Activated CD4-positive, alpha-beta T cell treated with anti-CD3 and anti-CD28 coated beads, Interleukin-2, amount 10 ng/mL, durations not matched to agents 24 days and 14 days (primary cell): Measurements from ENCODE around the gene GRID1. TPM values are rescaled to one million over a fixed set of nuclear protein-coding genes. Genes with fewer than 3 reads are reported as not detected.
"Not testable (repeated sequence)": the region's sequence is repeated elsewhere in the genome, so short reads cannot be mapped to it uniquely, and the experiment has no call there.

Source experiments
- DNase-seq: peaks from one replicate; pipeline ENCODE4 v3.0.0; 2022
- H3K27ac Mint-ChIP-seq: one replicate; pipeline ENCODE4 v1.8.0; 2022; ENCODE audit warnings: mild to moderate bottlenecking, mixed read lengths
- H3K27me3 Mint-ChIP-seq: one replicate; pipeline ENCODE4 v1.8.0; 2022; ENCODE audit warnings: mixed read lengths
- H3K36me3 Mint-ChIP-seq: one replicate; pipeline ENCODE4 v1.8.0; 2022; ENCODE audit warnings: low read depth, mild to moderate bottlenecking, mixed read lengths
- H3K4me1 Mint-ChIP-seq: one replicate; pipeline ENCODE4 v1.8.0; 2021; ENCODE audit warnings: mixed read lengths
- H3K4me3 Mint-ChIP-seq: one replicate; pipeline ENCODE4 v1.8.0; 2022; ENCODE audit warnings: mild to moderate bottlenecking, moderate library complexity, mixed read lengths
- H3K9me3 Mint-ChIP-seq: one replicate; pipeline ENCODE4 v1.8.0; 2021; ENCODE audit warnings: mixed read lengths
- intact Hi-C: fragments of 100-400 bp; cut with micrococcal nuclease; formaldehyde crosslinking; loops from one replicate; pipeline ENCODE4 v1.15.1; 2023
- total RNA-seq: library from RNA; stranded (reverse); gene quantifications from 2 replicates; pipeline ENCODE4 v1.2.3, GENCODE V29; 2022

The GRID1 gene
- total RNA-seq, 1 donor from 2014 or later = not detected

DNA sequence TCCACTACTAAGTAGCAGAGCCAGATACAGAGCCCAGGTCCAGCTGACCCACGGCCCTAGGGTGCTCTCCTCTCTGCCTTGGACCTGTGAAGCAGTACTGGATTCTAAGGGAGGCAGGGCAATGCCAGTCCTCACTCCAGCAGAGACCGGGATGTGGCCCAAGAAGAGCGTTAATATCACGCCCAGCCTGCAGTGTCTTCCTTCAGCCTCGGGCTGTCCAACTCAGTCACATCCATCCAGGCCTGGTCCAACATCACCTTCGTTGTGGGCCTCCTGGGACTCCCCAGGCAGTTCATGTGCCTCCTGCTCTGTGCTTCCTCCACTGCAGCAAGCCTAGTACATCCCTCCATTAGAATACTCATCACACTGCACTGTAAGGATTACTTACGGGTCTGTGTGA, 114.5 kb downstream of the GRID1 start:
- Mint-ChIP-seq H3K4me1 (no peaks in the 10 kb centered on the region), H3K27me3 (no peaks in the 10 kb centered on the region)
- intact Hi-C loops = no loop called here

DNA sequence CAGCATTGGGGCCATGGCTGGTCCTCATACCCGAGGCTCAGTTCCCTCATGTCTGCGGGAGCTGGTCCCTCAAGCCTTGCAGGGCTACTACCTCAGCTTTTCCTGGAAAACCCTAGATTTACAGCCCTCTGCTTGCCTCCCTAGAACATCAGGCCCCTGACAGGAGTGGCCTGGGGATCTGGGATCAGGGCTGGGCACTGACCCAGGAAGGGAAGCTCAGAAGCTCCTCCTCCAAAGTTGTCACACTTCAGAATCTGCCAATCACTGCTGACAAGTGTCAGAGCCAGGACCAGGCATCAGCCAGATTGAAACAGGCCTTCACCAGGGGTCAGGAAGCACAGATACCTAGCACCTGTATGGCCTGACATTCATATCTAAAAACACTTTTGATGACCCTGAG, 115.2 kb downstream of the GRID1 start:
- no peak for DNase-seq
- no peak overlapping the region for H3K4me3 Mint-ChIP-seq
- H3K27ac Mint-ChIP-seq = no peak overlapping the region
- no peaks in the 10 kb centered on the region for H3K27me3 Mint-ChIP-seq
- intact Hi-C loops = no loop called here
- no peaks in the 10 kb centered on the region for H3K4me1 Mint-ChIP-seq
- peaks cover 6% of the 10 kb centered on the region for H3K9me3 Mint-ChIP-seq
- H3K36me3 Mint-ChIP-seq = no peaks in the 10 kb centered on the region

More for the DNA sequence above, 114.5 kb downstream of the GRID1 start:
- no peak overlapping the region for H3K27ac Mint-ChIP-seq
- no peaks in the 10 kb centered on the region for H3K36me3 Mint-ChIP-seq
- no peak for DNase-seq
- H3K4me3 Mint-ChIP-seq = no peak overlapping the region
- peaks cover 6% of the 10 kb centered on the region for H3K9me3 Mint-ChIP-seq

DNA sequence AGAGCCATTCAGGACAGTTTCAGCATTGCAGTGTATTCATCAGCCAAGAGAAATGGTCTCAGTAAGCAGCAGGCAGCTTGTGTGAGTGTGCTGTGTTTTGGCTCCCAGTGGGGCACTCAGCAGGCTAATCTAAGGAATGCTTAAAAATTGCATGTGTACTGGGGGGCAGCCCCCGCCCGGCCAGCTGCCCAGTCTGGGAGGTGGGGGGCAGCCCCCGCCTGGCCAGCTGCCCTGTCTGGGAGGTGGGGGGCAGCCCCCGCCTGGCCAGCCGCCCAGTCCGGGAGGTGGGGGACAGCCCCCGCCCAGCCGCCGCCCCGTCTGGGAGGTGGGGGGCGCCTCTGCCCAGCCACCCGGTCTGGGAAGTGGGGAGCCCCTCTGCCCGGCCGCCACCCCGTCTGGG, 116.2 kb downstream of the GRID1 start:
- DNase-seq = no peak
- Mint-ChIP-seq H3K4me3 (no peak overlapping the region), H3K27me3 (no peaks in the 10 kb centered on the region), H3K36me3 (no peaks in the 10 kb centered on the region), H3K27ac (no peak overlapping the region), H3K9me3 (peaks cover 6% of the 10 kb centered on the region), H3K4me1 (no peaks in the 10 kb centered on the region)
- intact Hi-C loops = no loop called here

DNA sequence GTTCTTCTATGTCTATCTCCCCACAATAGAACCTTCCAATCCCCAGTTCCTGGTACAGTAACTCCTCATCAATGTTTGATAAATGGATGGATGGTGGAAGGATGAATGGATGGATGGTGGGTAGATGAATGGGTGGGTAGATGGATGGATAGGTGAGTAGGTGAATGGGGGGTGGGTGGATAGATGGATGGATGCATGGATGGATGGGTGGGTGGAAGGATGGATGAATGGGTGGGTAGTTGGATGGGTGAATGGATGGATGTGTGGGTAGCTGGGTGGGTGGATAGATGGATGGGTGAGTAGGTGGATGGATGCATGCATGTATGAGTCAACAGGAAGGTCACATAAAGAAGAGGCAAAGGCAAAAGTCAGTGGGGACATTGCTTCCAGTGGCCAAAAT, 116.8 kb downstream of the GRID1 start:
- H3K4me1 Mint-ChIP-seq = no peaks in the 10 kb centered on the region
- intact Hi-C loops = no loop called here
- no peaks in the 10 kb centered on the region for H3K36me3 Mint-ChIP-seq
- H3K9me3 Mint-ChIP-seq = peaks cover 6% of the 10 kb centered on the region
- H3K4me3 Mint-ChIP-seq = no peak overlapping the region
- H3K27ac Mint-ChIP-seq = no peak overlapping the region
- H3K27me3 Mint-ChIP-seq = no peaks in the 10 kb centered on the region
- no peak for DNase-seq

DNA sequence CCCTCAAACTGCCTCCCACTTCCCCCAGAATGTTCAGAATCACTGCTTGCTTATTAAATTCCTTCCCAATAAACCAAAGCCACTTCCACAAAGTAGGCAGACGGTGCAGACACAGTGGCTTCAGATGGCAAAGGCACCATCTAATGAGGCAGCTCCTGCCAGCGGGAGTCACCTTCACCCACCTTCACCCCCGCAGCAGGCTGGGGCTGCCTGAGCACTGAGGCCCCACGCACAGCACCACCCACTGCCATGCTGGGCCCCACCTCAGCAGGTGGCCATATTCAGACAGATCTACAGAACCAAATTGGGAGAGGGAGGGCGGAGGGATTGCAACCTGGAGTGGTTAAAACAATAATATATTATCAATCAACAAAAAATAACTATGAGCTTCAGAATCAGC, 118.5 kb downstream of the GRID1 start:
- intact Hi-C loops = no loop called here
- no peak overlapping the region for H3K4me3 Mint-ChIP-seq
- DNase-seq = no peak
- H3K36me3 Mint-ChIP-seq = no peaks in the 10 kb centered on the region
- H3K9me3 Mint-ChIP-seq = peaks cover 6% of the 10 kb centered on the region
- H3K27ac Mint-ChIP-seq = no peak overlapping the region
- H3K27me3 Mint-ChIP-seq = no peaks in the 10 kb centered on the region
- no peaks in the 10 kb centered on the region for H3K4me1 Mint-ChIP-seq

DNA sequence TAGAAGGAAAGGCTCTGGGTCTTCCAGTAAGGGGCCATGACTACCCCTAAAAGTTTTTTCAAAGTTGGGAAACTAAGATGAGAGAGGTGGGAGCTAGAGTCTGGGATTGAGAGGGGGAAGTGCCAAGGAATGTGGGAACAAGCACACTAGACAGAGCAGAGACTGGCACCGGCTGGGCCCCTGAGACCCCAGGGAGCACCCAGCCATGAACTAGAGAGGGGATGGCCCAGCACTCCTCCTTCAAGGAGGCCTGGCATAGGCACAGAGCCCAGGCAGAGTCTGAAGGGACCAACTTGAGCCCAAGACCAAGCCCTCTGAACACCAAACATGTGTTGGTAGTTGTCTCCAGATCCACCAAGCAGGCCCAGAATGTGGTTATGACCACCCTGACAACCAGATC, 119.0 kb downstream of the GRID1 start:
- Mint-ChIP-seq H3K4me1 (no peaks in the 10 kb centered on the region), H3K4me3 (no peak overlapping the region), H3K27me3 (no peaks in the 10 kb centered on the region), H3K9me3 (peaks cover 6% of the 10 kb centered on the region), H3K27ac (no peak overlapping the region), H3K36me3 (no peaks in the 10 kb centered on the region)
- intact Hi-C loops = no loop called here
- no peak for DNase-seq

DNA sequence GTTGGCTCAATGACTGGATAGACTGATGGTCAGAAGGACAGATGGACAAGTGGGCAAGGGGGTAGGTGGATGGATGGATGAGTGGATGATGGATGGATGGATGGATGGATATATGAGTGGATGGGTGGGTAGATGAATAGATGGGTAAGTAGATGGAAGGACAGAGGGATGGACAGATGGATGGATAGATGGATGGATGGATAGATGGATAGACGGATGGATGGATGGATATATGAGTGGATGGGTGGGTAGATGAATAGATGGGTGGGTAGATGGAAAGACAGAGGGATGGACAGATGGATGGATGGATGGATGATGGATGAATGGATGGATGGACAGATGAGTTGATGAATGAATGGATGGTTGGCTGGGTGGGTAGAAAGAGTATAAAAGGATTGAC, 119.5 kb downstream of the GRID1 start:
- Mint-ChIP-seq H3K4me3 (no peak overlapping the region), H3K27me3 (no peaks in the 10 kb centered on the region), H3K36me3 (no peaks in the 10 kb centered on the region), H3K9me3 (peaks cover 6% of the 10 kb centered on the region), H3K4me1 (no peaks in the 10 kb centered on the region), H3K27ac (no peak overlapping the region)
- intact Hi-C loops = no loop called here
- no peak for DNase-seq

DNA sequence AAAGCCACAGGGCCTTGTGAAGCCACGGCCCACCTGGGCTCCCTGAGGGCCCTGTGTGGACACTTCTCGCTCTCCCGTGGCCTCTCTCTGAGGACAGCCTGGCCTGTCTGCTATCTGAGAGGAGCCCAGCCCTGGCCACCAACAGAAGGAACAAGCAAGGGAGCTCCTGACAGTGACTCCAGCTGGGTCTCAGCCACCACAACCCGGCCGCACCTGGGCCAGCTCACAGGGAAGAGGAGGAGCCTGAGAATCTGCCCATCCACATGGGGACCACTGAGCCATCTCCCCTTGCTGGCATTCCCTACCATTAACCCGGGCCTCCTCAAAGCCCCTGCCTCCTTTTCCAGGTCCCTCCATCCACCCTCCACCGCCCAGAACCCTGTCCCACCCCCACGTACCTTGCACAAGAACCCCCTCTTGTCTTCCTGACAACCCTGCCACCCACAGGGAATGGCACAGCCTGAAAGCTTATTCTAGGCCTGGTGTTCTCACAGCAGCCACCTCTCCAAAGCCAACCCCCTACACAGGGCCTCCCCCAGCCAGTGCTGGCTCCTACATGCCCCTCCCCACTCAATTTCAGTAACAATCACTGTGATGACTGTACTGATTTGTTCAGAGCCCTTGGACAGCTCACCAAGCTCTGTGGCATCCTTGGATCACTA, 120.2 kb downstream of the GRID1 start:
- no peaks in the 10 kb centered on the region for H3K4me1 Mint-ChIP-seq
- H3K9me3 Mint-ChIP-seq = peaks cover 6% of the 10 kb centered on the region
- H3K27ac Mint-ChIP-seq = no peak overlapping the region

DNA sequence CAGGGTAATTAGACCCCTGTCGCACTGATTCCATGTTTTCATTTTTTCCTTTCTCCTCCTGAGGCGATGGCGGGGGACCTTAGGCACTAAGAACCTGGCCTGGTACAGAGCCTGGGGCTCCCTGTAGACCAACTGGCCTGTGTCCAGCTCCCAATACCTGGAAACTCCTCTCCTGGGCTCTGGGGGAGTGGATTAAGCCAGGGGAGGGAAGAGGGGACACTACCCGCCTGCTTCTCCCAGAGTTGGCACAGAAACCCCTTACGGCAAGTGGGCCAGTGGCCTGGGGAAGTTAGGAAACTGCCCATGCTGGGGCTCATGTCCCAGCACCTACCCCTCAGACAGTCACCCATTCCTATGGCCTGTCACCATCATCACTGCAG, 121.6 kb downstream of the GRID1 start:
- Mint-ChIP-seq H3K4me3 (no peak overlapping the region), H3K27ac (no peak overlapping the region), H3K27me3 (no peaks in the 10 kb centered on the region), H3K9me3 (peaks cover 4% of the 10 kb centered on the region), H3K36me3 (no peaks in the 10 kb centered on the region), H3K4me1 (no peaks in the 10 kb centered on the region)
- DNase-seq = no peak
- intact Hi-C loops = no loop called here

More for the DNA sequence above, 120.2 kb downstream of the GRID1 start:
- no peak for DNase-seq
- no peaks in the 10 kb centered on the region for H3K27me3 Mint-ChIP-seq
- H3K36me3 Mint-ChIP-seq = no peaks in the 10 kb centered on the region
- H3K4me3 Mint-ChIP-seq = no peak overlapping the region
- intact Hi-C loops = no loop called here

DNA sequence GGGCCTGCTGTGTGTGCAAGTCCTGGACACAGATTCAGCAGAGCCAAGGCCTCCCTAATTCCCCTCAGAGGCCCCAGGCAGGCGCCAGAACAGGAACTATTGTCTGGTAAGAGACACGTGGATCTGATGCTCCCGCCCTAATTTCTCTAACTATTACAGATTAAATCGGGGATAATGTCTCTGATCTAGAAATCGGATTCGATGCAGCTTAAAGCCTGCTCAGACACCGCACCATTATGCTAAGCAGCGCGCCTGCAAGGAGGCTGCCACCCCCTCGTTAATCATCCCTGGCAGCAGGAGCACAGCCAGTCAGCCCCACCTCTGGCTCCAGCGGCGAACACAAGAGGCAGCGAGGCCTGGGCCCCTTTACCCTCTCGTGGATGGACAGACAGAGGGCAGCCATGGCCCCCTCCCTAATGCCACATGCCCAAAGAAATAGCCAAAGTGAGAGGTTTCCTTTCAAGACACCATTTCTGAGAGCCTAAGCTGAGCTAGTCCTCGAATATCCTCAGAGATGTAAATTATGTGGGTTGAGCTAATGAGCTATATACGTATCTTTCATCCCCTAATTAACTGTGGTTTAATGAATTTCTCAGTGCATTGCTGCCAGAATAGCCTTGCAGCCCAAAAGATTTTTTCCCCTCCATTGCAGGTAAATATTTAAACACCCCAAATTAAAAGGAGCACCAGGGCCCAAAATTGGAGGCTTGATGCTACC, 122.1 kb downstream of the GRID1 start:
- H3K36me3 Mint-ChIP-seq = no peaks in the 10 kb centered on the region
- intact Hi-C loops = no loop called here
- no peak overlapping the region for H3K4me3 Mint-ChIP-seq
- H3K4me1 Mint-ChIP-seq = no peaks in the 10 kb centered on the region
- no peaks in the 10 kb centered on the region for H3K9me3 Mint-ChIP-seq
- DNase-seq = no peak
- no peak overlapping the region for H3K27ac Mint-ChIP-seq
- H3K27me3 Mint-ChIP-seq = no peaks in the 10 kb centered on the region

DNA sequence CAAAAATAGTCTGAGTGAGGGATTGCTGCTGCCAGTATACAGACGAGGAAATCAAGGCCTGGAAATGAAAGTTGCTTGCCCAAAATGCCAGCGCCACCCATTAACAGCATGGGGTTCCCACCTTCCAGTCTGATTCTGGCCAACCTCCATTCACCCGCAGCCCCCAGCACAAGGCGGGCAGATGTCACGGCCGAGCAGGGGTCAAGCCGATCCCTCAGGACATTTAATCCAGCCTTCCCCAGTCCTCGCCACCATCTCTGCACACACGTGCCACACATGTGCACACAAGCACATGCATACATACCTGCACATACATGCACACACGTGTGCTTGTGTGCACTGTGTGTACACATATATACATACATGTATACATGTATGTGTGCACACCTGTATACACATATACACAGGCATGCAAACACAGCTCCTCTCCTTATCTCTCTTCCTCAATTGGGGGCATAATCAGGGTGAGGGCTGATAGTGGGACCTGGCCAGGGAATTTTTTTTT, 122.9 kb downstream of the GRID1 start:
- Mint-ChIP-seq H3K27me3 (no peaks in the 10 kb centered on the region), H3K36me3 (no peaks in the 10 kb centered on the region), H3K9me3 (no peaks in the 10 kb centered on the region), H3K4me3 (no peak overlapping the region), H3K27ac (no peak overlapping the region), H3K4me1 (no peaks in the 10 kb centered on the region)
- no peak for DNase-seq
- intact Hi-C loops = no loop called here

DNA sequence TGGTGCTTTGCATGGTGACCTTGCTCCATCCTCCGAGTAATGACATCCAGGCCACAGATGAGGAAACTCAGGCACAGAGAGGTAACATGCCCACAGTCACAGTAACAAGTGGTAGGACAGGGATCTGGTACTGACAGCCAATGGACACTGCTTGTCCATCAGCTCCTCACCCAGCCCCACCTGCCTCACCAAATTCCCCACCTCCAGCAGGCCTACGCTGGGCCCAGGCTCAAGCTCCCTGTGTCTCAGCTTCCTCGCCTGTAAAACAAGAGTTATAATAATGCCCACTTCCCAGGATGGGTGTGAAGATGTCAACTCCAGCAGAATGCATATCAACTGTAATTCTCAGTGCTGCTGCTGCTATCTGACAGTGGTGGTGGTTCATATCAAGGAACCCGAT, 123.8 kb downstream of the GRID1 start:
- Mint-ChIP-seq H3K27ac (no peak overlapping the region), H3K36me3 (no peaks in the 10 kb centered on the region), H3K9me3 (no peaks in the 10 kb centered on the region), H3K27me3 (no peaks in the 10 kb centered on the region), H3K4me1 (no peaks in the 10 kb centered on the region), H3K4me3 (no peak overlapping the region)
- intact Hi-C loops = no loop called here
- DNase-seq = no peak

DNA sequence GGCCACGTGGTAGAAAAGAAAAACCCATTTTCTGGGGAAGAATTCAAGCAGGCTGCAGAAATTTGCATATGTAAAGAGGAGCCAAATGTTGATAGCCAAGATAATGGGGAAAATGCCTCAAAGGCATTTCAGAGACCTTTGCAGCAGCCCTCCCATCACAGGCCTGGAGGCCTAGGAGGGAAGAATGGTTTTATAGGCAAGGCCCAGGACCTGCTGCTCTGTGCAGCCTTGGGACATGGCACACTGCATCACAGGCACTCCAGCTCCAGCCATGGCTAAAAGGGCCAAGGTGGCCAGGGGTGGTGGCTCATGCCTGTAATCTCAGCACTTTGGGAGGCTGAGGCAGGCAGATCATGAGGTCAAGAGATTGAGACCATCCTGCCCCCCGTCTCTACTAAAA, 128.5 kb downstream of the GRID1 start:
- DNase-seq, H3K36me3 Mint-ChIP-seq, intact Hi-C loops, H3K4me1 Mint-ChIP-seq, H3K27me3 Mint-ChIP-seq, H3K4me3 Mint-ChIP-seq, H3K27ac Mint-ChIP-seq, H3K9me3 Mint-ChIP-seq: not testable (repeated sequence)

DNA sequence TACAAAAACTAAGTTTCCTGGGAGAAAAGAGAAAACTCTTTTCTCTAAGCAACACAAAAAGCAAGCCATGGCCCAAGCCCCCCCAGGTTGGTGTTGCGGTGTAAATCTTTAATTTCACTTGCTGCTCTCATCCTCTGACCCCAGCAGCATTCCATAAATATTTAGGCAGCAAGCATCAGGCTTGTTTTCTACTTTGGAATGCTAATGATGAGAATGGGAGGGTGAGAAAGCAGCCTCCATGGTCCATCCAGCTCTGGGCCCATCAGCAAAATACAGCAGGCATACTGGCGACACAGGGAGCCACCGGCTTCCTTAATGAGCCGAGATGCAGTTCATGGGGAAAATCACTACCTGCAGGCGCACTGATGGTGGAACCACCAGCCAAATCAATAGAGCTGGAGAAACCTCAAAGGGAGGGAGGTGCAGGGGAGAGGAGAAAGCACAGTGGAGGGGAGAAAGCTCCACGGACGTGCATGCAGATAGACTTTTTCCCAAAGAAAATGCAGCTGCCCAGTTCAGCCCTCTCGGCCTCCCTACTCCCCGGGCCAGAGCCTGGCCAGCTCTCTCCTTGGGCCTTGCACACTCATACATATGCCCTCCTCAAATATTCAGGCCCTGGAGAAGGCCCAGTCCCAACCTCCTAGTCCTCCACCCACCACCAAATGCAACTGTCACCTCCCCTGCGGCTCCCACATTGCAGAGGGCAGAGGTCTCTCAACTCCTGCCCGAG, 131.9 kb downstream of the GRID1 start:
- H3K9me3 Mint-ChIP-seq = no peaks in the 10 kb centered on the region
- no peak for DNase-seq
- no peaks in the 10 kb centered on the region for H3K27me3 Mint-ChIP-seq
- H3K4me1 Mint-ChIP-seq = no peaks in the 10 kb centered on the region
- no peaks in the 10 kb centered on the region for H3K36me3 Mint-ChIP-seq
- H3K27ac Mint-ChIP-seq = no peak overlapping the region
- H3K4me3 Mint-ChIP-seq = no peak overlapping the region
- intact Hi-C loops = no loop called here
